ENCODE data around the gene HDAC9.

Gene HDAC9

DNA sequence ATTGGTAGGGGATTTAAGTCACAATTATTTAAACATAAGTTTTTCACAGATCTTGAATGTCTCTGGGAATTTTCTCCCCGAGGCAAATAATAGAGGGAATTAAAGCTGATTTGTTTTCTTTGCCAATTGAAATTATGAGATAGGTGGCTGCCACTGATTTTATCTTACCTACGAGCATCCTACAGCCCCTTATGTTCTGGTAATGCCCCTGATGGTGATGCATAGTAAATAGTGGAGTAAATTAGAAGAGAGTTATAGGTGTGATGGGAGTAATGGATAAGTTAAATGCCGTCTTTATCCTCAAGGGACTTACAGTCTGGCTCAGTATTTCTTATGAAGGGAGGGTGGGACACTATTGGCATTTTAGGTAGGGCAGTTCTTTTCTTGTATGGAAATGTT, 58.1 kb downstream of the HDAC9 start:
- WGBS (ENCODE audit: insufficient coverage, insufficient read length) = 100% methylated on average over 1 of the region's 3 CpGs
- H3K27ac ChIP-seq (ENCODE audit: low read length) = no peak overlapping the region

DNA sequence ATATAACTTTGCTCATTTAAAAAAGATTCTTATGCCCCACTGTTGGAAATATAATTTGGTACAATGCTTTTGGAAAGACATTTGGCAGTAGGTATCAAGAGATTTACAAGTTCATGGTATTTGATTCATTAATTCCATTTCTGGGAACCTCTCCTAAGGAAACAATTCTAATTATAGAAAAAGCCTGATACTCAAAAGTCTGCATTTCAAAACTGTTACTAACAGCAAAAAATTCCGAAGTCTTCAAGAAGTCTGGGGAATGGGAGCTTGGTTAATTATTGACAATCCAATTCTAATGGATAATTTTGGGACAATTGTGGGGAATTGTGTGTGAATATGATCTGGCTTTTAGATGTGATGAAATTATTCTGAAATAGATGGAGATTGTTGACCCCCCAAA, 59.6 kb downstream of the HDAC9 start:
- no peaks in the 10 kb centered on the region for H3K36me3 ChIP-seq (ENCODE audit: control insufficient read depth, insufficient read depth, low read length)
- H3K4me3 ChIP-seq (ENCODE audit: low read length) = no peak overlapping the region
- no peaks in the 10 kb centered on the region for H3K4me1 ChIP-seq (ENCODE audit: control insufficient read depth, insufficient read depth, low read length)
- H3K27me3 ChIP-seq (ENCODE audit: control insufficient read depth, insufficient read depth, low read length) = no peaks in the 10 kb centered on the region
- DNase-seq (ENCODE audit: low read depth, low spot score) = no peak
- WGBS (ENCODE audit: insufficient coverage, insufficient read length) = no CpG with 5 or more reads among the region's 1 CpG
- no peaks in the 10 kb centered on the region for H3K9me3 ChIP-seq (ENCODE audit: control insufficient read depth, insufficient read depth, low read length)
- H3K27ac ChIP-seq (ENCODE audit: low read length) = no peak overlapping the region

More for the DNA sequence above, 58.1 kb downstream of the HDAC9 start:
- H3K4me1 ChIP-seq (ENCODE audit: control insufficient read depth, insufficient read depth, low read length) = no peaks in the 10 kb centered on the region
- no peak for DNase-seq (ENCODE audit: low read depth, low spot score)
- no peak overlapping the region for H3K4me3 ChIP-seq (ENCODE audit: low read length)
- H3K36me3 ChIP-seq (ENCODE audit: control insufficient read depth, insufficient read depth, low read length) = no peaks in the 10 kb centered on the region
- H3K27me3 ChIP-seq (ENCODE audit: control insufficient read depth, insufficient read depth, low read length) = no peaks in the 10 kb centered on the region
- no peaks in the 10 kb centered on the region for H3K9me3 ChIP-seq (ENCODE audit: control insufficient read depth, insufficient read depth, low read length)

DNA sequence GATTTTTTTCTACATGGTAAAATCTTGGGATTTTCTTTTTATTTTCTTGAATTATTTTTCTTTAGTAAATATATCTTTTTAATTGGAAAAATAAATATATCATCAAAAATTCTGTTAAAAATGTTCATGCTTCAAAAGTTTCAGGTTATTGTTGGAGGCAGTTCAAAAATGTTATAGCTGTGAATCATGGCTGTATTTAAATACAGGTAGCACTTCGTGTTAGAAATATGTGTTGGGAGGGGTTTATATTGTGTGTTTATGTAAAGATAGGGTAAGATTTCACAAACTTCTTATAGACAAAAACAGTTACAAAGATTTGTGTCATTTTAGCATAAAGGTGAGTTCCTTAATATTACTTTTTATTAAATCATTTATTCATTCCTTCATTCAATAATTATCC, 60.4 kb downstream of the HDAC9 start:
- H3K4me1 ChIP-seq (ENCODE audit: control insufficient read depth, insufficient read depth, low read length) = no peaks in the 10 kb centered on the region
- H3K36me3 ChIP-seq (ENCODE audit: control insufficient read depth, insufficient read depth, low read length) = no peaks in the 10 kb centered on the region
- no peaks in the 10 kb centered on the region for H3K27me3 ChIP-seq (ENCODE audit: control insufficient read depth, insufficient read depth, low read length)
- WGBS (ENCODE audit: insufficient coverage, insufficient read length) = 100% methylated on average over 1 of the region's 1 CpG
- no peak for DNase-seq (ENCODE audit: low read depth, low spot score)
- no peaks in the 10 kb centered on the region for H3K9me3 ChIP-seq (ENCODE audit: control insufficient read depth, insufficient read depth, low read length)
- H3K27ac ChIP-seq (ENCODE audit: low read length) = no peak overlapping the region
- no peak overlapping the region for H3K4me3 ChIP-seq (ENCODE audit: low read length)

DNA sequence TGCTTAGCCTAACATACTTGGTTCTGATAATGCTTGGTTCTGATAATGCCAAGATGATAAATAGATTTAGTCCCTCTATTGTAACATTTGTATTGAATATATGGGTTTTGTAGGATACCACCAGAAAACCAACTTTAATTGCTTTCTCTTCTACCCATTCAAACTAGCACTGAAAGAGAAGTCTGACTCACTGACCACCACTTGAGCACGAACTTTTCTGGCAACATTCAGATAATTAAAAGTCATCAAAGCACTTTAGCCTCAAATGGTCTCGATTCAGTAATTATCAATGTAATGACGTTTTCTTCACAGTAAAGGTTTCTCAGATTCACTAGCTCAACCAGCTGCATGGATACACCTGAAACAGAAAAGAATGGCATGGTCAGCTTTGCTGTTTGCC, 63.0 kb downstream of the HDAC9 start:
- Histone ChIP-seq H3K27ac (ENCODE audit: low read length) (no peak overlapping the region), H3K4me3 (ENCODE audit: low read length) (no peak overlapping the region), H3K27me3 (ENCODE audit: control insufficient read depth, insufficient read depth, low read length) (no peaks in the 10 kb centered on the region), H3K9me3 (ENCODE audit: control insufficient read depth, insufficient read depth, low read length) (no peaks in the 10 kb centered on the region), H3K36me3 (ENCODE audit: control insufficient read depth, insufficient read depth, low read length) (no peaks in the 10 kb centered on the region), H3K4me1 (ENCODE audit: control insufficient read depth, insufficient read depth, low read length) (no peaks in the 10 kb centered on the region)
- DNase-seq (ENCODE audit: low read depth, low spot score) = no peak
- no CpG with 5 or more reads among the region's 3 CpGs for WGBS (ENCODE audit: insufficient coverage, insufficient read length)

DNA sequence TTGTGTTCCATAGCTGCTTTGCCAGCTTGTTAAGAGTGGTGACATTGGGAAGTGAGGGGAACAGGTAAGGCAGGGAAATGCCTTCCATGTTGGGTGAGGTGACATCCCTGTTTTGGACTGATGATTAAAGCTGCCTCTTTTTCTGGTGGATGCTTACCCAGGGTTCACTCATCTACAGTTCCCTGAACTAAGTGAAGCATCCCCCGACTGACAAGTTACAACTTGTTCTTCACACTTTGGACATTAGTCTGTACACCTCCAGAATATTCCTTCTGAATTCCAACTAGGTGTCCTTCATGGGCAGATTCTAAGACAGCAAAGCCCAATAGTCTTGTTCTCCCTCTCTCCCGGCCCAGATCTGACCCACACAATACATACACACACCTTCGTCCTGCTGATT, 63.4 kb downstream of the HDAC9 start:
- H3K4me1 ChIP-seq (ENCODE audit: control insufficient read depth, insufficient read depth, low read length) = no peaks in the 10 kb centered on the region
- no peak for DNase-seq (ENCODE audit: low read depth, low spot score)
- no peaks in the 10 kb centered on the region for H3K36me3 ChIP-seq (ENCODE audit: control insufficient read depth, insufficient read depth, low read length)
- no CpG with 5 or more reads among the region's 3 CpGs for WGBS (ENCODE audit: insufficient coverage, insufficient read length)
- H3K27me3 ChIP-seq (ENCODE audit: control insufficient read depth, insufficient read depth, low read length) = no peaks in the 10 kb centered on the region
- no peak overlapping the region for H3K4me3 ChIP-seq (ENCODE audit: low read length)
- H3K27ac ChIP-seq (ENCODE audit: low read length) = no peak overlapping the region
- H3K9me3 ChIP-seq (ENCODE audit: control insufficient read depth, insufficient read depth, low read length) = no peaks in the 10 kb centered on the region

DNA sequence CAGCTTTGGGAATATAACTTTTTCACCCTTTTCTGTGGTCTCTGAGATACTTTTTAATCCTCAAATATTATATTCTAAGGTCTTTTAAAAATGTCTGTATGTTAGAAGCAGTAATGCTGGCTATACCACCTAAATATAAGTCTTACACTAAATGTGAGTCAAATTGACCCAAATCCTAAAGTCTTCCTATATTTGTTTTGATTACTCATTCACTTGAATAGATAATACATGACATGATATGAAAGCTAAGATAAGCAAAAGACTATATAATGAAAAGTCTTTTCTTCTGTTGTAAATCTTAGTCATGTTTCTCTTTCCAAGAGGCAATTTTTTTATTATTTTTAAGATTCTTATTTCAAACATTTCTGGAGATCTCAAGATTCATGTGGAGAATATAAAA, 64.2 kb downstream of the HDAC9 start:
- no peak overlapping the region for H3K4me3 ChIP-seq (ENCODE audit: low read length)

DNA sequence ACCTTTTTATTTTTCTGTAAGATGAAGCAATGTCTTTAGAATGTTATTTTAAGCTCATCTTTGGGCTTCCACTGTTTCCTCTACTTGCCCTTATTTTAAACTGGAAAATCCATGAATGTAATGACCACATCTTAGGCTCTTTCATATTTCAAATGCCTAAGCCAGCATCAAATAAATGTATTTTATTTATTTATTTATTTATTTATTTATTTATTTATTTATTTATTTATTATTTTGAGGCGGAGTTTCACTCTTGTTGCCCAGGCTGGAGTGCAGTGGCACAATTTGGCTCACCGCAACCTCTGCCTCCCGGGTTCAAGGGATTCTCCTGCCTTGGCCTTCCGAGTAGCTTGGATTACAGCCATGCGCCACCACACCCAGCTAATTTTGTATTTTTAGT, 69.2 kb downstream of the HDAC9 start:
- Histone ChIP-seq H3K27me3 (ENCODE audit: control insufficient read depth, insufficient read depth, low read length) (no peaks in the 10 kb centered on the region), H3K27ac (ENCODE audit: low read length) (no peak overlapping the region), H3K4me3 (ENCODE audit: low read length) (no peak overlapping the region), H3K4me1 (ENCODE audit: control insufficient read depth, insufficient read depth, low read length) (peaks cover 2% of the 10 kb centered on the region), H3K9me3 (ENCODE audit: control insufficient read depth, insufficient read depth, low read length) (no peaks in the 10 kb centered on the region), H3K36me3 (ENCODE audit: control insufficient read depth, insufficient read depth, low read length) (no peaks in the 10 kb centered on the region)
- WGBS (ENCODE audit: insufficient coverage, insufficient read length) = no CpG with 5 or more reads among the region's 5 CpGs
- no peak for DNase-seq (ENCODE audit: low read depth, low spot score)

More for the DNA sequence above, 64.2 kb downstream of the HDAC9 start:
- Histone ChIP-seq H3K9me3 (ENCODE audit: control insufficient read depth, insufficient read depth, low read length) (no peaks in the 10 kb centered on the region), H3K4me1 (ENCODE audit: control insufficient read depth, insufficient read depth, low read length) (no peaks in the 10 kb centered on the region), H3K36me3 (ENCODE audit: control insufficient read depth, insufficient read depth, low read length) (no peaks in the 10 kb centered on the region), H3K27me3 (ENCODE audit: control insufficient read depth, insufficient read depth, low read length) (no peaks in the 10 kb centered on the region), H3K27ac (ENCODE audit: low read length) (no peak overlapping the region)
- no peak for DNase-seq (ENCODE audit: low read depth, low spot score)

DNA sequence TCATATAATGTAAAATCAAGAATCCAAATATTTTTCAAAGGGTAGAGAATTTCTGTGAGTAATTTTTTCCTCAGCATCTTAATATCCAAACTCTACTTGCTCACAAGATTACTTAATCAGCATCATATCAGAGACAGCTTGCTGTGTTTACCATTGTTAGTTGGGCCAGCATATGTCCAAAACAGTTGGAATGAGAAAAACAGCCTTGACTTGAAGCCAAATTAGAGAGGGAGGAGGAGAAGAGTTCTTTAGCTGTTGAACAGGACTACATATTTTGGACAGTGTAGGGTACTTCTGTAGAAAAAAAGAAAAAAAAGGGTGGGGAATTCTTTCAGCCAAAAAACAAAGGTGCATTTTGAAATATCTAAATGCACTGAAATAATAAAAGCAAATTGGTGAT, 69.8 kb downstream of the HDAC9 start:
- Histone ChIP-seq H3K36me3 (ENCODE audit: control insufficient read depth, insufficient read depth, low read length) (no peaks in the 10 kb centered on the region), H3K27ac (ENCODE audit: low read length) (no peak overlapping the region)
- no peak for DNase-seq (ENCODE audit: low read depth, low spot score)

DNA sequence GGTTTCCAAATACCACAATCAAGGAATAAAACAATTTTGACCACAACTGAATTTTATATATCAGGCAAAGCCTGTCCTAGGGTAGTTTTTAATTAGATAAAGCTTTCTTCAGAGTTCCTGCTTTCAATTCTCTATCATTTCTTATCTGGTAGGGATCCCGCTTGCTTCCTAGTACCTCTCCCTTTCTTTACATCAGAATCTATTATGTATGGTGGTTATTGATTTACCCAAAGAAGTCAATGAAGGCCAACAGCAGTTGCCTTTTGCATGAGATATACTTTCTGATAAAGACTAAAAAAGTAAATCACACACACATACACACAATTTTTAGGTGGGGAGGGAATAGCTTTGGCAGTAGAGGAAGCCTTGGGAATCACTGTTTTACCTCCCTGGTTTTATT, 70.7 kb downstream of the HDAC9 start:
- WGBS (ENCODE audit: insufficient coverage, insufficient read length) = no CpG with 5 or more reads among the region's 1 CpG
- Histone ChIP-seq H3K9me3 (ENCODE audit: control insufficient read depth, insufficient read depth, low read length) (no peaks in the 10 kb centered on the region), H3K4me3 (ENCODE audit: low read length) (no peak overlapping the region), H3K27me3 (ENCODE audit: control insufficient read depth, insufficient read depth, low read length) (no peaks in the 10 kb centered on the region), H3K36me3 (ENCODE audit: control insufficient read depth, insufficient read depth, low read length) (no peaks in the 10 kb centered on the region), H3K4me1 (ENCODE audit: control insufficient read depth, insufficient read depth, low read length) (peaks cover 2% of the 10 kb centered on the region), H3K27ac (ENCODE audit: low read length) (no peak overlapping the region)
- DNase-seq (ENCODE audit: low read depth, low spot score) = no peak

More for the DNA sequence above, 69.8 kb downstream of the HDAC9 start:
- Histone ChIP-seq H3K4me1 (ENCODE audit: control insufficient read depth, insufficient read depth, low read length) (peaks cover 2% of the 10 kb centered on the region), H3K4me3 (ENCODE audit: low read length) (no peak overlapping the region), H3K27me3 (ENCODE audit: control insufficient read depth, insufficient read depth, low read length) (no peaks in the 10 kb centered on the region), H3K9me3 (ENCODE audit: control insufficient read depth, insufficient read depth, low read length) (no peaks in the 10 kb centered on the region)

DNA sequence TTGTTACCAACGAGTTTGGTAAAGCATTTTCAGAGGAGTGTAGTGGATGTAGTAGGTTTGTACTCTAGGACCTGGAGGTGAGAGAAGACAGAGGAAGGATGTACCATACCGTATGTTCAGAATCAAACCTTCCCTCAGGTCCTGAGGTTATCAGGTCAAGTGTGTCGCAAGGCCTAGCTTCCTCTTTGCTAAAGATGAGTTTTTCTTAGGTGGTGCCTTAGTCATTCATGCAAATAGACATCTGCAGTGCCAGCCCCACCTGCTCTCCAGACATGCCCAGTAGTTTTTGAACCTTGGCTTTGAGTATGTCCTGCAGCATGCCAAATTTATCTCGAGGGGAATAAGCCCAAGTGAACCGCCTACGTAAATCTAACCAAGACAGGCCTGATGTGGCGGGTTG, 71.3 kb downstream of the HDAC9 start:
- Histone ChIP-seq H3K9me3 (ENCODE audit: control insufficient read depth, insufficient read depth, low read length) (no peaks in the 10 kb centered on the region), H3K36me3 (ENCODE audit: control insufficient read depth, insufficient read depth, low read length) (no peaks in the 10 kb centered on the region), H3K27me3 (ENCODE audit: control insufficient read depth, insufficient read depth, low read length) (no peaks in the 10 kb centered on the region), H3K4me1 (ENCODE audit: control insufficient read depth, insufficient read depth, low read length) (peaks cover 2% of the 10 kb centered on the region), H3K27ac (ENCODE audit: low read length) (no peak overlapping the region), H3K4me3 (ENCODE audit: low read length) (no peak overlapping the region)
- no peak for DNase-seq (ENCODE audit: low read depth, low spot score)
- WGBS (ENCODE audit: insufficient coverage, insufficient read length) = no CpG with 5 or more reads among the region's 7 CpGs

DNA sequence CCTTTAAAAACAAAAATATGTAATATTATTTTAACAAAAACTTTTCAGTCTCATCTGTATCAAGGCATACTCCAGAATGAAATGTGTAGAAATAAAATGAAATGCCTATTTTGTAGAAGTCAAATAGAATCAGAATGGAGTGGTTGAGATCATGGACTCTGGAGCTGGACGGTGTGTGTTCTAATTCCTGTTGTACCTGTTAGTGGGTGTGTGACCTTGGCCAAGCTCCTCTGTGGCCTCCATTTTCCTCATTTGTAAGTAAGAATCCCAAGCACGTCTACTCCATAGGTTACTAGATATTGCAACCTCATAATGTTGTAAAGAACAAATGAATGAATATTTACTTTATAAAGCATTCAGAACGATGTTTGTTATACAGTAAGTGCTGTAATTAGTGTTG, 74.9 kb downstream of the HDAC9 start:
- Histone ChIP-seq H3K27me3 (ENCODE audit: control insufficient read depth, insufficient read depth, low read length) (no peaks in the 10 kb centered on the region), H3K4me3 (ENCODE audit: low read length) (no peak overlapping the region), H3K27ac (ENCODE audit: low read length) (no peak overlapping the region), H3K36me3 (ENCODE audit: control insufficient read depth, insufficient read depth, low read length) (no peaks in the 10 kb centered on the region), H3K4me1 (ENCODE audit: control insufficient read depth, insufficient read depth, low read length) (peaks cover 2% of the 10 kb centered on the region), H3K9me3 (ENCODE audit: control insufficient read depth, insufficient read depth, low read length) (no peaks in the 10 kb centered on the region)
- WGBS (ENCODE audit: insufficient coverage, insufficient read length) = no CpG with 5 or more reads among the region's 3 CpGs
- DNase-seq (ENCODE audit: low read depth, low spot score) = no peak
